AG09319 (cell line): ENCODE data around the gene CEP164.

Experiments used
- DNase-seq: peaks from one replicate; pipeline ENCODE4 v3.0.0-alpha.2; 2010; ENCODE audit warnings: low read depth; ENCODE audit errors: extremely low read depth
- CTCF ChIP-seq: IDR thresholded peaks from 2 replicates; pipeline ENCODE4 v1.5.1; 2011; ENCODE audit warnings: low read depth, mild to moderate bottlenecking, inconsistent platforms, low read length, moderate library complexity

Gene CEP164

DNA sequence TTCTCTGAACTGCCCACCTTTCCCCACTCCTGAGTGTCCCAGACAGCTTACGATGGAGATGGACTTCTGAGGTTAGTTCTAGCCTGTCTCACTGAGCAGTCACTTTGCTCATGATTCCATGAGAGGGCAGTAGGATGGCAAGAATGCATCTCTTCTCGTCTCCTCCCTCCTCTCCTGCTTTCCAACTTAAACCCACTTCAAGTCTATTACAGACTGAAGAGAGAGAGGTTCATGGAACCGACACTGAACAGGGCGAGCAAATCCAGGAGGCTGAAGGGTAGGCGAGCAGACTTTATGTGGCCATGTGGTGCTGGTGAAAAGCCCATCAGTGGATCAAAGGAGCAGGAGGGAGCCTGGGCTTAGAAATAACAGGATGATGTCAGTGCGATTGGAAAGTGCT, 38.6 kb downstream of the CEP164 start:
- no peak for TF ChIP-seq CTCF
- no peak for DNase-seq

GRCh38 chr11:117366875-117367274, 39.2 kb downstream of the CEP164 start:
- no peak for DNase-seq
- TF ChIP-seq CTCF: no peak

GRCh38 chr11:117369534-117369933, 41.9 kb downstream of the CEP164 start:
- no peak for TF ChIP-seq CTCF
- no peak for DNase-seq

- no peak for DNase-seq
- TF ChIP-seq CTCF: no peak
These were observed 43.8 kb downstream of the CEP164 start for GRCh38 chr11:117371453-117371852.

GRCh38 chr11:117374316-117375055, 46.8 kb downstream of the CEP164 start:
- no peak for DNase-seq
- no peak for TF ChIP-seq CTCF

- DNase-seq: no peak
- TF ChIP-seq CTCF: no peak
These were observed 48.3 kb downstream of the CEP164 start for GRCh38 chr11:117375960-117376359.

DNA sequence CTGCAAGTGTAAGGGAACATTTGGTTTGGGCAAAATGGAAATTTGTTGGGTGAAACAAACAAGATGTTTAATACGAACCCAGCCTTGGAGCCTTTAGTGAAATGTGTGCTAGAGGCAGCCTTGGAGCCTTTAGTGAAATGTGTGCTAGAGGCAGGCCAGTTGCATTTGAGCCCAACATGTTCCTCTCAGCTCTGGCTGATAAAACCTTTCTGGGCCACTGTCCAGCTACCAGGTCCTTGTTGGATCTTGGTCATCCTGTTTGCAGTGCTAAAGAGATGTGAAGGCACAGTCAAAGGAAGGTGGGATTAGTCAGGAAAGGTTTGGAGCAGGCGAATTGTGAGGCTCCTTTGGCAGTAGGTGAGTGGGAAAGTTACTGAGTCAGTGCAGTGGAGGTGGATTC, 48.9 kb downstream of the CEP164 start:
- TF ChIP-seq CTCF: no peak

More for the DNA sequence above, 48.9 kb downstream of the CEP164 start:
- no peak for DNase-seq
